ENCODE data around the gene PPP2R5C. TPM values are rescaled to one million over a fixed set of nuclear protein-coding genes. Genes with fewer than 3 reads are reported as not detected.

Gene PPP2R5C
- total and polyA plus RNA-seq, 2 donors from 2014 or later: 65.6 to 129 TPM

DNA sequence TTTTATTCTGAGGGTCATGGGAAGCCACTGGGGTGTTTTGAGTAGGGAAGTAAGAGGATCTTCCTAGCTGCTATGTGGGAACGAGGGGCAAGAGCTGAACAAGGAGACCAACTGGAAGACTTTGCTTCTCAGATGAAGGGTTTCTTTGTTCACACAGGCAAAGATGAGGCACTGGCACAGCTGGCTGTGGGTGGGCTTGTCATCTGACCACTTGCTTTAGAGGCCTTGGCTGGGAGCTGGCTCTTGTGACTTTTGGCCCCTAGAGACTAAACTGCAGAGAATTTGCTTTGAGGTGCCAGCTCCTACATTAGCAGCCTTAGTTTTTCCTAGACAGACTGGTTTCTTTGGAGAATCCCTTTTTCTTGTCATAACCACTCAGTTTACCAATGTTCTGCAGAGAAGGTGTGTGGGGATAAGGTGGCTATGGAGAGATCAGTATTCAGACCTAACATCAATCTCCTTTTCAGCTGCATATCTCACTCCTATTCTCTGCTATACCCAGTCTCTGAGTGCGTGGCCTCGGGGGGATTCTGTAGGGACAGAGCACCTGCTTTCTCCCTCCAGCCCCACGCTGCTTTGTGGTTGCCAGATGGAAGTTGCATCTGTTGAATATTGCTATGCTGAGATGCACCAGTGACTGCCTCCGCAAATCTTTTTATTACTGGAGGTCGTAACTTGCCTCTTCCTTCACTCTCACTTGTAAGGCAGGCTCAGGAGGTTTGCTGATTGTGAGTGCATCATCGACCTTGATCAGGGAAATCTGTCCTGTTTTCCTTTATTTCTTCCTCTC is 12.7 kb downstream of the PPP2R5C start:
- no peaks in the 10 kb centered on the region for H3K36me3 ChIP-seq (ENCODE audit: control insufficient read depth in 2 of 3, insufficient read depth in 3 of 3, low read length in 3 of 3)
- no peaks in the 10 kb centered on the region for H3K4me1 ChIP-seq (ENCODE audit: control insufficient read depth in 2 of 3, insufficient read depth in 2 of 3, low read depth in 1 of 3, low read length in 3 of 3)
- no peak overlapping the region for H3K27ac ChIP-seq (ENCODE audit: low read depth in 2 of 2, low read length in 2 of 2)
- no peak for DNase-seq
- H3K27me3 ChIP-seq (ENCODE audit: control insufficient read depth, insufficient read depth, low read length): no peaks in the 10 kb centered on the region
- FAIRE-seq: no peak
- H3K9me3 ChIP-seq (ENCODE audit: control insufficient read depth in 2 of 3, insufficient read depth in 1 of 3, low read length in 3 of 3): no peaks in the 10 kb centered on the region
- intact Hi-C loops (cut with DNase I): no loop called here
- no peak overlapping the region for H3K4me3 ChIP-seq (ENCODE audit: low read length in 3 of 3)
- TF ChIP-seq, protein P1, sequence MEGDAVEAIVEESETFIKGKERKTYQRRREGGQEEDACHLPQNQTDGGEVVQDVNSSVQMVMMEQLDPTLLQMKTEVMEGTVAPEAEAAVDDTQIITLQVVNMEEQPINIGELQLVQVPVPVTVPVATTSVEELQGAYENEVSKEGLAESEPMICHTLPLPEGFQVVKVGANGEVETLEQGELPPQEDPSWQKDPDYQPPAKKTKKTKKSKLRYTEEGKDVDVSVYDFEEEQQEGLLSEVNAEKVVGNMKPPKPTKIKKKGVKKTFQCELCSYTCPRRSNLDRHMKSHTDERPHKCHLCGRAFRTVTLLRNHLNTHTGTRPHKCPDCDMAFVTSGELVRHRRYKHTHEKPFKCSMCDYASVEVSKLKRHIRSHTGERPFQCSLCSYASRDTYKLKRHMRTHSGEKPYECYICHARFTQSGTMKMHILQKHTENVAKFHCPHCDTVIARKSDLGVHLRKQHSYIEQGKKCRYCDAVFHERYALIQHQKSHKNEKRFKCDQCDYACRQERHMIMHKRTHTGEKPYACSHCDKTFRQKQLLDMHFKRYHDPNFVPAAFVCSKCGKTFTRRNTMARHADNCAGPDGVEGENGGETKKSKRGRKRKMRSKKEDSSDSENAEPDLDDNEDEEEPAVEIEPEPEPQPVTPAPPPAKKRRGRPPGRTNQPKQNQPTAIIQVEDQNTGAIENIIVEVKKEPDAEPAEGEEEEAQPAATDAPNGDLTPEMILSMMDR (IDR thresholded peaks at IDR 0.05; ENCODE audit: borderline replicate concordance, extremely low read depth, insufficient read depth): no peak
- H3K9ac ChIP-seq (ENCODE audit: low read length in 3 of 3): no peak overlapping the region

DNA sequence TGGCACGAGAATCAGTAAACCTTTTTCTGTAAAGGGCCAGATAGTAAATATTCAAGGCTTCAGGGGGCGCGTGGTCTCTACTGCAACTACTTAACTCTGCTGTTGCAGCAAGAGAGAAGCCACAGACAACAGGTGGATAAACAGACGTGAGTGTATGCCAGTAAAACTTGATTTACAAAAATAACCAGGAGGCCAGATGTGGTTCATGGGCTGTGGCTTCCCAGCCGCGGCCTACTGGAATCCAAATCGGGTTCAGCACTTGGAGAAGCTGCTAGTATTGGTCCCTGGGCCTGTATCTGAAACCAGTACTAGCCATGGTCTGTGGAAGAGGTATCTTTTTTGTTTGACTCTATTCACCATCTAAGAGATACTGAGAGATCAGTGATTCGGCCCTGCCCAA is 13.3 kb downstream of the PPP2R5C start:
- Histone ChIP-seq H3K4me1 (ENCODE audit: control insufficient read depth in 2 of 3, insufficient read depth in 2 of 3, low read depth in 1 of 3, low read length in 3 of 3) (peaks cover 0 to under 1% (median 0%) of the 10 kb centered on the region in 3 donors), H3K36me3 (ENCODE audit: control insufficient read depth in 2 of 3, insufficient read depth in 3 of 3, low read length in 3 of 3) (no peaks in the 10 kb centered on the region), H3K9ac (ENCODE audit: low read length in 3 of 3) (no peak overlapping the region), H3K27ac (ENCODE audit: low read depth in 2 of 2, low read length in 2 of 2) (no peak overlapping the region), H3K27me3 (ENCODE audit: control insufficient read depth, insufficient read depth, low read length) (no peaks in the 10 kb centered on the region), H3K9me3 (ENCODE audit: control insufficient read depth in 2 of 3, insufficient read depth in 1 of 3, low read length in 3 of 3) (no peaks in the 10 kb centered on the region), H3K4me3 (ENCODE audit: low read length in 3 of 3) (no peak overlapping the region)
- intact Hi-C loops (cut with DNase I): no loop called here
- no peak for FAIRE-seq
- no peak for DNase-seq
- TF ChIP-seq, protein P1 (IDR thresholded peaks at IDR 0.05; ENCODE audit: borderline replicate concordance, extremely low read depth, insufficient read depth): no peak

DNA sequence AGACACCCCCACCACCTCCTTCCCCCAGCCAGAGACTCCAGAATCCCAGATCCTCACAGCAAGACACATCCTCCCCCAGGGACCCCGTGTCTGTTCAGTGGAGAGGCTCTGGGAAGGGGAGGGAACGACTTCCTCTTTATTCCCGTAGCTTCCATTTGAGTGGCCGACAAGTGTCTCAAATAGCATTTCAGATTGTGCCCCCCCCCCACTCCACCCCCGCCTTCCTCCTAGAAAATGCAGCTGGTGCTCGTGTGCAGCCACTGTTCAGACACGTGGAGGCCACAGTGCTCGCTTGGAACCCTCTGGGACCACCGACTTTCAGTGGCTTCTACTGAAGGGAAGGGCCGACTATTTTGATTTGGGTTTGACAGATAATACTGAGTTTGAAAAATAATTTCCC is 14.3 kb downstream of the PPP2R5C start:
- Histone ChIP-seq H3K9me3 (ENCODE audit: control insufficient read depth in 2 of 3, insufficient read depth in 1 of 3, low read length in 3 of 3) (no peaks in the 10 kb centered on the region), H3K4me1 (ENCODE audit: control insufficient read depth in 2 of 3, insufficient read depth in 2 of 3, low read depth in 1 of 3, low read length in 3 of 3) (peaks cover 0 to 10% (median 4%) of the 10 kb centered on the region in 3 donors), H3K27ac (ENCODE audit: low read depth in 2 of 2, low read length in 2 of 2) (no peak overlapping the region), H3K36me3 (ENCODE audit: control insufficient read depth in 2 of 3, insufficient read depth in 3 of 3, low read length in 3 of 3) (no peaks in the 10 kb centered on the region), H3K4me3 (ENCODE audit: low read length in 3 of 3) (no peak overlapping the region), H3K27me3 (ENCODE audit: control insufficient read depth, insufficient read depth, low read length) (peaks cover 4% of the 10 kb centered on the region), H3K9ac (ENCODE audit: low read length in 3 of 3) (no peak overlapping the region)
- DNase-seq: no peak
- intact Hi-C loops (cut with DNase I): no loop called here
- TF ChIP-seq, protein P1 (IDR thresholded peaks at IDR 0.05; ENCODE audit: borderline replicate concordance, extremely low read depth, insufficient read depth): no peak
- no peak for FAIRE-seq

Measured in kidney (tissue), 14 donors.